ENCODE data around the gene ZNF638.

GRCh38 chr2:71285706-71286105 is 45.9 kb upstream of the ZNF638 start:
- no peak for TF ChIP-seq POLR2AphosphoS5 (IDR thresholded peaks at IDR 0.05; ENCODE audit: low read depth, low read length)
- TF ChIP-seq REST (IDR thresholded peaks at IDR 0.05; ENCODE audit: insufficient read depth in 1 of 2, low read depth in 2 of 2, low read length in 2 of 2) = no peak
- no peak for TF ChIP-seq TAF1 (IDR thresholded peaks at IDR 0.05; ENCODE audit: borderline replicate concordance, insufficient read depth, low read length)
- no peak for TF ChIP-seq SIN3A (IDR thresholded peaks at IDR 0.05; ENCODE audit: borderline replicate concordance, insufficient read depth, low read length)
- no peak for TF ChIP-seq FOXP2 (optimal IDR thresholded peaks at IDR 0.05; ENCODE audit: borderline replicate concordance, extremely low read depth, extremely low read length, insufficient read depth)
